NCI-H1694 treated with DMSO at 0.1 percent for 48 hours (cell line): ENCODE measurements around the gene KIAA1328.
"Not testable (repeated sequence)": the region's sequence is repeated elsewhere in the genome, so short reads cannot be mapped to it uniquely, and the experiment has no call there.

Experiments used
- DNase-seq: peaks from one replicate; lab custom pipeline; 2025; lab: John Stamatoyannopoulos, UW

KIAA1328 gene

GRCh38 chr18:36826556-36826955 lies 2.4 kb upstream of the KIAA1328 start:
- no peak for DNase-seq

DNA sequence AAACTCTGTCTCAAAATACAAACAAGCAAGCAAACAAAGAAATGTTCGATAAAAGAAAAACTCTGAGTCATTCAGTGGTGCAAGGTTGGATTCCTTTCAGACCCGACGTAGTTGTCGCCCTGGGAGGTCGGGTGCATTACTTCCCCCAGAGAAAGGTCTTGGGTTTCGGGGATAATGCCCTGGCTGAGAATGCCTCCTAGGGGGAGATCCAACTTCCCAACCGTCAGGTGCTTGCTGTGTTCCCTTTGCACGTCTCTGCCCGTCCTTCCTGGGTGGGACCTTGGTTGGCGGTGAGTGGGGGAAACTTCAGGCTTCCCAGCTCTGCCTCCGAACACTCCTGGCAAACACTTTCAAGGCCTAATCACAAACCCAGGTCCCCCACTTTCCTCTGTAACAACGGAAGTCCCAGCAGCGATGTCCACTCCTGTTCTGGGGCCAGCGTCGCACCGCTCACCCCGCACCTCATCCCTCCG lies 734 bp upstream of the KIAA1328 start:
- peak; percentile 31 for DNase-seq

DNA sequence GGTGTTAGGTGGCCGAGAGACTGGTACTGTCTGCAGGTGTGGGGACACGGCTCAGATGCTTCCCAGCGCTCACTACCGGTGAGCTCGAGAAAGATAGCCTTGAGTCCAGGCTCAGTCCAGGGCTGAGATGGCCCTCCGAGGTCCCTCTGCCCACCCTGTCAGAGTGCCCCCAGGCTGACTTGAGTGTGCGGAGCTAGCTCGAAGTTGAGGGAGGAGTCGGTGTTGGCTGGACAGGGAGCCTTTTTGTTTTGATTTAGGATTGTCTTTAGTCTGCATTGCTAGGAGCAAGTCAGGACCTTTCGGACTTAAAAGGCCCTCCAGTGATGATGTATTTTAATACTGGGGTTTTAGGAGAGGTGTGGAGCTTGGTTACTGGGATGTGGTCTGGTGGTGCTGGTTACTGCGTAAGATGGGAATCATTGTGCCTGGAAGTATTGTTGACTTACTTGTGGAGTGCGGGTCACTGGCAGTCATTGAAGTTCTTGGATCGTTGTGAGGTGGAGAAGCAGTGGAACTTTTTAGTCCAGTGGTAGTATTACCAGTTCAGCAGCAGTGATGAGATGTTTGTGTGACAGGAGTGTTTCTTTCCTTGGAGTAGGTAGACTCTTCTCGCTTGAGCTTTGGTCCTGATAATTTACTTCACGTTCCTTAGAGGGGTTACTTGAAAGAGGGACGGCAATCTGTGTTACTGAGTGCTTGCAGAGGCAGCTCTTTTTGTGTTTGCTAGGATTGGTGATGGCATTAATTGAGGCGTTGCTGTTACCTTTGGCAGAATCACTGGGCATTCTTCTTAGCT lies 633 bp downstream of the KIAA1328 start:
- DNase-seq, result peak; percentile 10

- no peak for DNase-seq
These were observed 1.2 kb downstream of the KIAA1328 start for GRCh38 chr18:36830158-36830495.

DNA sequence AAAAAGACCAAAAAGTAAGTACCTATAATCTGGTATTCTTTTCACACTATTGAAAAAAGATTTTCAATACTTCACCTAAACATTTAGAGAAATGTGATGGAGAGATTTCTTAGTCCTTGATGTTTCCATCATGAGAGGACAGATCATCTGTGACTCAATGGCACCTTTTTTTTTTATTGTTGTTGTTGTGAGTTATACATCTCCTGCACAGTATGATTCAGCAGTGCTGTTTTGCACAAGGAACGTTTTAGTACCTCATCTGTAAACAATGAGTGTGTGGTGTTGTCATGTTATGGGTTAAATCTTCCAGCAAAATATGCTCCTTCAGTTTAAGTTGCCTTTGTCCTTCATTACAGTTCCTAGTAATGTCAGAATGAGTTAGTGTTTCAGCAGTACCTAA lies 2.2 kb downstream of the KIAA1328 start:
- DNase-seq, result no peak

GRCh38 chr18:36833120-36833519 lies 4.2 kb downstream of the KIAA1328 start:
- DNase-seq, result no peak

- no peak for DNase-seq
These were observed 7.0 kb downstream of the KIAA1328 start for GRCh38 chr18:36835927-36836326.

DNA sequence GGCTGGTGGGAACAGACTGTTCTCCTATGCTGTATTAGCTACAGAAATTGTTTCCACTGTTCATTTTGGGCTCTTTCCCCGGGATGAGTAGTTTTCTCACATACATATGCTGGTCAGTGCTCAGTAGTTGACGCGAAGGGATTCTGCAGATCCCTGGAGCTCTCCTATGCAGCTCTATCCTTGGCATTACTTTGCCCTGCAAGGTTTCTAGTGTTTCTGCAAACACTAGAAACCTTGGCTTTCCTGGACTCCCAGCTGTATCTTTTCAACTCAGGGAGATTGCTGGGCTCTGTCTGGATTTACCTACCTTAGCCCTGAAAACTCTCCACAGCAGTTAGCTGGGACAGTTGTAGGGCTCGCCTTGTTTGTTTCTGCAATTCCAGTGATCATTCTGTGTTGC lies 10.9 kb downstream of the KIAA1328 start:
- no peak for DNase-seq

GRCh38 chr18:36843199-36843598 lies 14.3 kb downstream of the KIAA1328 start:
- DNase-seq, result no peak

DNA sequence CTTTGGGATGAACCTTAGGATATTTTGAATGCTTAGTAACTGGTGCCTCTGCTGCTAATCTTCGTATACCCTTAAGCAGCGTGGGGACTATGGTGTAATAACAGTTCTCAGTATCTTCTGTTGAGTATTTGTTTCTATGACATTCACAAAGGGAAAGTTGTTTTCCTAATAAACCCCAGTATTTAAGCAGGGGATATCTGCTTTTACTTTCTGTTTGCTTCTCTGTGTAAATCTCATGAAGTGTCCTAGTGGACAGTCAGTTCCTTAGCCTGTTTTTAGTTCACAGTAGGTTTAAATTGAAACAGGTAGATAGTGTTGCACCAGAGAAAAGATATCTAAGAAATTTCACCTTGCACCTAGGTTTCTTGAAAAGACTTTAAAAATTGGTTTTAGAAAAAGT lies 14.9 kb downstream of the KIAA1328 start:
- no peak for DNase-seq

- no peak for DNase-seq
These were observed 19.7 kb downstream of the KIAA1328 start for GRCh38 chr18:36848609-36849008.

DNA sequence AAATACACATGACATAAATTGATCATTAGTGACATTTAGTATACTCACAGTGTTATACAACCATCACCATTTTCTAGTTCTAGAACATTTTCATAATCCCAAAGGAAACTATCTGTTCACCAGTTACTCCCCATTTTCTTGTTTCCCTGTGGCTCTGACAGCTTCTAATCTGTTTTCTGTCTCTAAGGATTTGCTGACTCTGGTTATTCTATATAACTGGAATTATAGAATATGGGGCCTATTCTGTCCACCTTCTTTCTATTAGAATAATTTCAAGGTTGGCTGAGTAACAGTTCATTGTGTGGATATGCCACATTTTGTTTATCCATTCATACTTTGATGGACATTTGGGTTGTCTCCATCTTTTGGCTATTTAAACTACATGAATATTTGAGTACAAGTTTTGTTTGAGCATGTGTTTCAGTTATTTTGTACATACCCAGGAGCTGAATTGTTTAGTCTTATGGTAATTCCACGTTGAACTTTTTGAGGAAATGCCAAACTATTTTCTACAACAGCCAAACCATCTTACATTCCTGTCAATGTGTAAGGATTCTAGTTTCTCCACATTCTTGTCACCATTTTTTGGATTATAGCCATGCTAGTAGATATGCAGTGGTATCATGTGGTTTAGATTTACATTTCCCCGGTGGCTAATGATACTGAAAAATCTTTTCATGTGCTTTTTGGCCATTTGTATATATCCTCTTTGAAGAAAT lies 20.5 kb downstream of the KIAA1328 start:
- no peak for DNase-seq

- DNase-seq, result no peak
These were observed 21.7 kb downstream of the KIAA1328 start for GRCh38 chr18:36850527-36851201.

DNA sequence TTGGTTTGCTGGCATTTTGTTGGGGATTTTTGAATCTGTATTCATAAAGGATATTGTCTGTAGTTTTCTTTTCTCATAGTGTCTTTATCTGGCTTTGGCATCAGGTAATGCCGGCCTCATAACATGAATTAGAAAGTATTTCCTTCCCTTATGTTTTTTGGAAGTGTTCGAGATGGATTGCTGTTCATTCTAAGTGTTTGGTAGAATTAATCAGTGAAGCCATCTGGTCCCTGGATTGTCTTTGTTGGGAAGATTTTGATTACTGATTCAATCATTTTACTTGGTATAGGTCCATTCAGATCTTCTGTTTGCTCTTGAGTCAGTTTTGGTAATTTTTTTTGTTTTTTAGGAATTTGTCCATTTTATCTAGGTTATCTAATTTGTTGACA lies 22.3 kb downstream of the KIAA1328 start:
- no peak for DNase-seq

DNA sequence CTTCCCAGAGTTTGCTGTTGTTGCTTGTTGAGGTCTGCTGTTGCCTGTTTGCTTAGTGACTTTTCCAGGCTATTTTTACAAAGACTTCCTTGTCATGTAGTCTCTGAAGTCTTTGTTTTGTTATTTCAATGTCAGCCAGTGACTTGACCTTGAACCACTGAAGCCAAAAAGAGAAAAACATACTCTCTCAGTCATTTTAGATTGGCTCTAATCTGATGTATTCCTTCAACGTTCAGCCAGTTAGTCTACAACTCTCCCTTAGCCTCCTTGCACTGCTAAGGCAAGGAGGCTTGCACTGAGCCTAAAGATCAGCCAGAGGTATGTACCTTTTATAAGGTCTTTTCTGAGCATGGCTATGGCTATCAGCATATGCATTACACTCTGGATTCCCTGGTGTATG lies 27.9 kb downstream of the KIAA1328 start:
- no peak for DNase-seq

DNA sequence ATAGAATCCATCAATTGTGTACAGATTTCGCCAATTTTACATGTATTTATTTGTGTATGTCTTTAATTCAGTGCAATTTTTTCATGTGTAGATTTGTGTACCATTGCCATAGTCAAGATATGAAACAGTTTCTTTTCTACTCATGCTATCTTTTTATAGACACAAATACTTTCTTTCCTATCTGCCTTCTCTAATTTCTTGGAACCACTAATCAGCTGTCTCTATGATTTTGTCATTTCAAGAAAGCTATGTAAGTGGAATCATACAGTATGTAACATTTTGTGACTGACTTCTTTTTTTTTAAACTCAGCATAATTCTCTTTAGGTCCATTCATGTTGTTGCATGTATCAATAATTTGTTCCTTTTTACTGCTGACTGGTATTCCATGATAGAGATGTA lies 33.3 kb downstream of the KIAA1328 start:
- DNase-seq, result no peak

- DNase-seq, result no peak
These were observed 38.1 kb downstream of the KIAA1328 start for GRCh38 chr18:36867056-36867455.

DNA sequence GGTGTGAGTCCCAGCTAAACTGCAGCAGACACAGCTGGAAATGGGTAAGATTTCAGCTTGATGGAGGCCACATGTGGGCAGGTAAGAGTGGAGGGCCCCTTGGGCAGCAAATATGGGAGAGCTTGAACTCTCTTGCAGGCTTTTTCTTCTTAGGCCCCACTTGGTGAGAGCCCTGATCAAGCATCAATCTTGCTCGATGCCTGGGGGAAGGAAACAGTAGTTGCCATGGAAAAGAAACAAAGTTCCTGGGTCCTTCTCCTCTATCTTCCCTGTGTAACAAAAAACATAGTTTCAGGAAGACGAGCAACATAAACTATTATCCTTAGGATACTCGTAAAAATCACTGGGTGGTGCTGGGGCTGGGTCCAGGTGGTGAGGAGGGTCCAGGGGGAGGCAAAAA lies 42.9 kb downstream of the KIAA1328 start:
- DNase-seq, result no peak

DNA sequence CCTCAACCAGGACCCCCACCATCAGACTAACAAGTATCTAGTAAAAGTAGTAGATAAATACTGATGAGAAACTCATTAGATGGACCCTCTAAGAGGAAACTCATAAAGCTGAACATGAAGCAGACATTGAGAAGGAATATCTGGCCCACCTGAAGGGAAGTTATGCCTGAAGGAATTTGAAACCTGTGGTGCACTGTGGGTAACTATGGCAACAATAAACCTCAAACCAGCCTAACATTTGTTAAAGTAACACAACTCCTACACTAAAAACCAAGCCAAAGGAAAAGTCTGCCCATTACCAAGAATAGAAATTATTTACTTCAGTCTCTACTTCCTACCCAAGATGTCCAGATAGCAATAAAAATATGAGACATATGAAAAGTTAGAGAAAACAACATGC lies 43.4 kb downstream of the KIAA1328 start:
- DNase-seq, result no peak

DNA sequence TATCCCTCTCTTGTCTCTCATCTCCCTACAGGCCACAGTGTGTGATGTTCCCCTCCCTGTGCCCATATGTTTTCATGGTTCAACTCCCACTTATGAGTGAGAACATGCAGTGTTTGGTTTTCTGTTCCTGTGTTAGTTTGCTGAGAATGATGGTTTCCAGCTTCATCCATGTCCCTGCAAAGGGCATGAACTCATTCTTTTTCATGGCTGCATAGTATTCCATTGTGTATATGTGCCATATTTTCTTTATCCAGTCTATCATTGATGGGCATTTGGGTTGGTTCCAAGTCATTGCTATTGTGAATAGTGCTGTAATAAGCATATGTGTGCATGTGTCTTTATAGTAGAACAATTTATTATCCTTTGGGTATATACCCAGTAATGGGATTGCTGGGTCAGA lies 44.9 kb downstream of the KIAA1328 start:
- DNase-seq, result not testable (repeated sequence)

GRCh38 chr18:36879796-36880195 lies 50.9 kb downstream of the KIAA1328 start:
- not testable (repeated sequence) for DNase-seq

GRCh38 chr18:36885981-36886380 lies 57.1 kb downstream of the KIAA1328 start:
- DNase-seq, result no peak

DNA sequence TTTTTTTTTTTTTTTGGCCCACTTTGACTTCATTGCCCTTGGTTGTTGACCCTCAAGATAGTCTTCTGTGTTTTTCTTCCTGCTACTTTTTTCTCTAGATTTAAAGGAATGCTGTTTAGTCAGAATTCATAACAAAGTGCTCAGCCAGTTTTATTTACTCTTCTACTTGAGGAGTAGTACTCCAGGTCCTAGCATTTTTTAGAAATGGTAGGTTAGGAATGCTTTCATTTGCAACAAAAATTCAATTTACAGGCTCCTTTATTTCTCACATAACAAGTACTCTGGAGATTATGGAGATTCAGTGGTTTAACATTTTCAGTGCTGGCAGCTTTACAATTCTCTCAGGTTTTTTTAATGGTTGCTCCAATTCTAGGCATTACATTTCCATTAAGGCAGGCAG lies 58.2 kb downstream of the KIAA1328 start:
- no peak for DNase-seq
